H9 (cell line): Measurements from ENCODE around the gene VILL. TPM values are rescaled to one million over a fixed set of nuclear protein-coding genes. Genes with fewer than 3 reads are reported as not detected.

Source experiments
- DNase-seq: peaks from one replicate; pipeline ENCODE4 v3.0.0-alpha.2; 2017
- H2AFZ ChIP-seq: one replicate; pipeline ENCODE4 v1.6.1; 2013; ENCODE audit warnings: mild to moderate bottlenecking, low read length, control low read depth, moderate library complexity
- H2AK5ac ChIP-seq: 2 replicates; pipeline ENCODE4 v1.6.1; 2013; ENCODE audit warnings: low read length, control low read depth, mixed read lengths; ENCODE audit not compliant: insufficient read length
- H2BK120ac ChIP-seq: one replicate; pipeline ENCODE4 v1.6.1; 2013; ENCODE audit warnings: low read depth, mild to moderate bottlenecking, low read length, control low read depth, inconsistent platforms; ENCODE audit not compliant: poor library complexity, severe bottlenecking
- H2BK12ac ChIP-seq: 2 replicates; pipeline ENCODE4 v1.6.1; 2013; ENCODE audit warnings: low read length, control low read depth, mixed read lengths, low read depth; ENCODE audit not compliant: insufficient read length
- H2BK15ac ChIP-seq: 2 replicates; pipeline ENCODE4 v1.6.1; 2013; ENCODE audit warnings: low read depth, low read length, control low read depth
- H2BK20ac ChIP-seq: one replicate; pipeline ENCODE4 v1.6.1; 2013; ENCODE audit warnings: low read depth, mild to moderate bottlenecking, low read length, control low read depth, inconsistent platforms; ENCODE audit not compliant: poor library complexity, severe bottlenecking
- H2BK5ac ChIP-seq: 2 replicates; pipeline ENCODE4 v1.6.1; 2013; ENCODE audit warnings: low read length, control low read depth, mixed read lengths; ENCODE audit not compliant: insufficient read length
- H3K14ac ChIP-seq: 2 replicates; pipeline ENCODE4 v1.6.1; 2013; ENCODE audit warnings: low read length, control low read depth; ENCODE audit not compliant: insufficient read depth
- H3K18ac ChIP-seq: 2 replicates; pipeline ENCODE4 v1.6.1; 2013; ENCODE audit warnings: low read depth, mild to moderate bottlenecking, mixed read lengths, low read length, control low read depth; ENCODE audit not compliant: insufficient read length
- H3K23ac ChIP-seq: 2 replicates; pipeline ENCODE4 v1.6.1; 2013; ENCODE audit warnings: low read length, control low read depth, mixed read lengths, low read depth; ENCODE audit not compliant: insufficient read length
- H3K23me2 ChIP-seq: 2 replicates; pipeline ENCODE4 v1.6.1; 2013; ENCODE audit warnings: low read depth, mild to moderate bottlenecking, mixed read lengths, low read length, control low read depth; ENCODE audit not compliant: insufficient read length, poor library complexity, severe bottlenecking
- H3K27ac ChIP-seq: 2 replicates; pipeline ENCODE4 v1.5.1; 2013; ENCODE audit warnings: low read length, control low read depth, mixed read lengths, low read depth; ENCODE audit not compliant: insufficient read length
- H3K27me3 ChIP-seq: 2 replicates; pipeline ENCODE4 v1.6.1; 2013; ENCODE audit warnings: low read length, control low read depth, inconsistent platforms; ENCODE audit not compliant: insufficient read depth
- H3K4ac ChIP-seq: 2 replicates; pipeline ENCODE4 v1.6.1; 2013; ENCODE audit warnings: low read depth, mild to moderate bottlenecking, control low read depth, inconsistent platforms, low read length, moderate library complexity
- H3K4me1 ChIP-seq: 2 replicates; pipeline ENCODE4 v1.6.1; 2013; ENCODE audit warnings: low read length, control low read depth, inconsistent platforms; ENCODE audit not compliant: insufficient read depth
- H3K4me2 ChIP-seq: 2 replicates; pipeline ENCODE4 v1.6.1; 2013; ENCODE audit warnings: low read length, control low read depth, mixed read lengths; ENCODE audit not compliant: insufficient read length, insufficient read depth
- H3K56ac ChIP-seq: 2 replicates; pipeline ENCODE4 v1.6.1; 2013; ENCODE audit warnings: low read depth, mild to moderate bottlenecking, mixed read lengths, low read length, control low read depth; ENCODE audit not compliant: insufficient read length
- H3K79me1 ChIP-seq: 2 replicates; pipeline ENCODE4 v1.6.1; 2013; ENCODE audit warnings: low read depth, mild to moderate bottlenecking, moderate library complexity, low read length, control low read depth, inconsistent platforms; ENCODE audit not compliant: insufficient read depth, poor library complexity, severe bottlenecking
- H3K79me2 ChIP-seq: 2 replicates; pipeline ENCODE4 v1.6.1; 2013; ENCODE audit warnings: low read length, control low read depth, inconsistent platforms; ENCODE audit not compliant: insufficient read depth
- H3K9ac ChIP-seq: 2 replicates; pipeline ENCODE4 v1.6.1; 2013; ENCODE audit warnings: low read length, control low read depth, mixed read lengths; ENCODE audit not compliant: insufficient read length; ENCODE audit errors: extremely low read depth
- H3K9me3 ChIP-seq: one replicate; pipeline ENCODE4 v1.6.1; 2013; ENCODE audit warnings: low read depth, low read length, inconsistent platforms; ENCODE audit not compliant: control insufficient read depth
- H3T11ph ChIP-seq: one replicate; pipeline ENCODE4 v1.6.1; 2013; ENCODE audit warnings: mild to moderate bottlenecking, low read length, control low read depth, inconsistent platforms
- H4K20me1 ChIP-seq: one replicate; pipeline ENCODE4 v1.6.1; 2013; ENCODE audit not compliant: control insufficient read depth, insufficient read length, insufficient read depth
- H4K5ac ChIP-seq: 2 replicates; pipeline ENCODE4 v1.6.1; 2013; ENCODE audit warnings: low read depth, mild to moderate bottlenecking, mixed read lengths, low read length, control low read depth; ENCODE audit not compliant: insufficient read length
- H4K8ac ChIP-seq: replicated peaks from 2 replicates; pipeline ENCODE4 v1.6.1; 2013; ENCODE audit warnings: low read length, control low read depth, mixed read lengths, low read depth; ENCODE audit not compliant: insufficient read length
- H4K91ac ChIP-seq: 2 replicates; pipeline ENCODE4 v1.6.1; 2013; ENCODE audit warnings: low read depth, mild to moderate bottlenecking, moderate library complexity, mixed read lengths, low read length, control low read depth; ENCODE audit not compliant: insufficient read length
- H3K27ac Mint-ChIP-seq, 3 experiments: 2 replicates in 2 of 3; 3 replicates in 1 of 3; pipeline ENCODE4 v1.8.0; 2020 to 2021; ENCODE audit warnings: mixed read lengths in 3 of 3, mild to moderate bottlenecking in 1 of 3, moderate library complexity in 1 of 3
- H3K27me3 Mint-ChIP-seq: 2 replicates; pipeline ENCODE4 v1.8.0; 2021; ENCODE audit warnings: low read depth, mild to moderate bottlenecking, moderate library complexity, mixed read lengths
- H3K36me3 Mint-ChIP-seq, 3 experiments: 2 replicates in 2 of 3; 3 replicates in 1 of 3; pipeline ENCODE4 v1.8.0; 2020 to 2021; ENCODE audit warnings: low read depth in 3 of 3, mixed read lengths in 3 of 3; ENCODE audit not compliant: insufficient read depth in 1 of 3
- H3K4me1 Mint-ChIP-seq, 2 experiments: 2 replicates each; pipeline ENCODE4 v1.8.0; 2020; ENCODE audit warnings: mixed read lengths in 2 of 2
- H3K4me3 Mint-ChIP-seq, 2 experiments: 2 replicates in 1 of 2; 3 replicates in 1 of 2; pipeline ENCODE4 v1.8.0; 2020 to 2021; ENCODE audit warnings: mild to moderate bottlenecking in 2 of 2, mixed read lengths in 2 of 2, moderate library complexity in 1 of 2
- H3K9me3 Mint-ChIP-seq, 2 experiments: 2 replicates in 1 of 2; 3 replicates in 1 of 2; pipeline ENCODE4 v1.8.0; 2020; ENCODE audit warnings: mild to moderate bottlenecking in 2 of 2, mixed read lengths in 2 of 2, moderate library complexity in 1 of 2
- WGBS: extraction: QIAGEN DNeasy Blood & Tissue Kit; methylation state at CpG from one replicate; pipeline ENCODE4 v1.1.7; 2013; ENCODE audit warnings: missing lambda C conversion rate, low lambda C conversion rate, mixed read lengths; ENCODE audit not compliant: insufficient read length; ENCODE audit errors: extremely low coverage; 5-methylcytosine and 5-hydroxymethylcytosine counted together
- total RNA-seq: library from RNA; stranded (reverse); gene quantifications from 2 replicates; pipeline ENCODE4 v1.2.1, GENCODE V29; 2021
- TF ChIP-seq, protein P1 (sequence below): fragments of 200-600 bp; sonication (generic); conservative IDR thresholded peaks from 3 replicates; pipeline ENCODE4 v1.8.0; 2021; ENCODE audit warnings: antibody characterized with exemption, mild to moderate bottlenecking

The VILL gene
- total RNA-seq, 1 experiment from 2014 or later, result 3.2 TPM

DNA sequence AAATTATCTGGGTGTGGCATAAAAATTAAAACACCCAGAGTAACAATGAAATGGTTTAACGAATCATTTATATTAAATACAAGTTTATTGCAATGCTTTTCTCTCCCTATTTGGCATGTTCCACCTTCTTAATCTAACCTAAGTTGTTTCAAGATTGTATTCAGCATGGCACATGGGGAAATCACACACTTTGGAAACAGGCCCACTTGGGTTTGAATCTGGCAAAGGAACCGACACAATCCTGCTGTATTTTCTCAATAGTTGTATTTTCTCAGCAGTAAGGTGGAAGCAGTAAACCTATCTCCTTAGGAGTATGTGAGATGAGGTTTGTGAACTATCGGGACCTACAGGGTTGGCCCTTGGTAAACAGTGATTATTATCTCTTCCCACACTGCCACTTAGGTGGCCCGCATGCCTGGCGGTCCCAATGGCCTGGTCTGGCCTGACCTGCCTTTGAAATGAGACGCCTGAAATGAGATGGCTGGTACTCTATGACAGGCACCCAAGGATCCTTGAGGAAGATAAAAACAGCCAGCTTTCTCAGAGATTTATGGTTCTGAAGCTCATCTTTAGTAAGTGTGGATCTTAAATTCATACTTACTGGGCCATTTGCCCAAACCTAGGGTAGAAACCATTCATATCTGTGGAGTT is 45.3 kb upstream of the VILL start:
- Histone ChIP-seq H3K79me2 (no peaks in the 10 kb centered on the region), H3K4me2 (no peak overlapping the region)

More for the DNA sequence above, 45.3 kb upstream of the VILL start:
- Histone ChIP-seq H4K8ac (no peak overlapping the region), H2BK15ac (no peak overlapping the region), H3T11ph (no peak overlapping the region), H2AK5ac (no peak overlapping the region), H3K4me1 (peaks cover 3% of the 10 kb centered on the region; the same call in 1 of the 2 replicates), H3K18ac (no peak overlapping the region), H2BK120ac (no peak overlapping the region), H3K4ac (no peak overlapping the region), H3K56ac (no peak overlapping the region), H4K5ac (no peak overlapping the region), H2BK5ac (no peak overlapping the region), H3K23me2 (no peaks in the 10 kb centered on the region), H2AFZ (no peak overlapping the region), H3K27me3 (no peaks in the 10 kb centered on the region), H4K91ac (no peak overlapping the region), H3K27ac (no peak overlapping the region), H3K23ac (no peak overlapping the region), H2BK20ac (no peak overlapping the region), H3K9ac (no peak overlapping the region), H3K14ac (no peak overlapping the region), H3K9me3 (no peaks in the 10 kb centered on the region), H4K20me1 (no peaks in the 10 kb centered on the region), H3K79me1 (no peaks in the 10 kb centered on the region), H2BK12ac (no peak overlapping the region)
- no CpG with 5 or more reads among the region's 6 CpGs for WGBS
- Mint-ChIP-seq H3K9me3 (no peaks in the 10 kb centered on the region), H3K4me3 (no peak overlapping the region), H3K36me3 (peaks cover 0 to 5% (median 3%) of the 10 kb centered on the region in 3 experiments; a peak in 2 of 7 replicates), H3K4me1 (peaks cover 20 to 22% of the 10 kb centered on the region in 2 experiments), H3K27ac (peak overlapping the region in 1 of 3 experiments; percentile 44; a peak in 1 of 7 replicates), H3K27me3 (no peaks in the 10 kb centered on the region)
- TF ChIP-seq, protein P1, sequence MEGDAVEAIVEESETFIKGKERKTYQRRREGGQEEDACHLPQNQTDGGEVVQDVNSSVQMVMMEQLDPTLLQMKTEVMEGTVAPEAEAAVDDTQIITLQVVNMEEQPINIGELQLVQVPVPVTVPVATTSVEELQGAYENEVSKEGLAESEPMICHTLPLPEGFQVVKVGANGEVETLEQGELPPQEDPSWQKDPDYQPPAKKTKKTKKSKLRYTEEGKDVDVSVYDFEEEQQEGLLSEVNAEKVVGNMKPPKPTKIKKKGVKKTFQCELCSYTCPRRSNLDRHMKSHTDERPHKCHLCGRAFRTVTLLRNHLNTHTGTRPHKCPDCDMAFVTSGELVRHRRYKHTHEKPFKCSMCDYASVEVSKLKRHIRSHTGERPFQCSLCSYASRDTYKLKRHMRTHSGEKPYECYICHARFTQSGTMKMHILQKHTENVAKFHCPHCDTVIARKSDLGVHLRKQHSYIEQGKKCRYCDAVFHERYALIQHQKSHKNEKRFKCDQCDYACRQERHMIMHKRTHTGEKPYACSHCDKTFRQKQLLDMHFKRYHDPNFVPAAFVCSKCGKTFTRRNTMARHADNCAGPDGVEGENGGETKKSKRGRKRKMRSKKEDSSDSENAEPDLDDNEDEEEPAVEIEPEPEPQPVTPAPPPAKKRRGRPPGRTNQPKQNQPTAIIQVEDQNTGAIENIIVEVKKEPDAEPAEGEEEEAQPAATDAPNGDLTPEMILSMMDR, result no peak
- DNase-seq, result no peak
